ENCODE data around the gene NAA80. TPM values are rescaled to one million over a fixed set of nuclear protein-coding genes. Genes with fewer than 3 reads are reported as not detected.

NAA80 gene
- total and polyA plus RNA-seq, 2 of the 13 experiments (the other 11 are each of a cell fraction or from before 2014, with no cell fraction given), result 3.4 to 8.7 TPM

DNA sequence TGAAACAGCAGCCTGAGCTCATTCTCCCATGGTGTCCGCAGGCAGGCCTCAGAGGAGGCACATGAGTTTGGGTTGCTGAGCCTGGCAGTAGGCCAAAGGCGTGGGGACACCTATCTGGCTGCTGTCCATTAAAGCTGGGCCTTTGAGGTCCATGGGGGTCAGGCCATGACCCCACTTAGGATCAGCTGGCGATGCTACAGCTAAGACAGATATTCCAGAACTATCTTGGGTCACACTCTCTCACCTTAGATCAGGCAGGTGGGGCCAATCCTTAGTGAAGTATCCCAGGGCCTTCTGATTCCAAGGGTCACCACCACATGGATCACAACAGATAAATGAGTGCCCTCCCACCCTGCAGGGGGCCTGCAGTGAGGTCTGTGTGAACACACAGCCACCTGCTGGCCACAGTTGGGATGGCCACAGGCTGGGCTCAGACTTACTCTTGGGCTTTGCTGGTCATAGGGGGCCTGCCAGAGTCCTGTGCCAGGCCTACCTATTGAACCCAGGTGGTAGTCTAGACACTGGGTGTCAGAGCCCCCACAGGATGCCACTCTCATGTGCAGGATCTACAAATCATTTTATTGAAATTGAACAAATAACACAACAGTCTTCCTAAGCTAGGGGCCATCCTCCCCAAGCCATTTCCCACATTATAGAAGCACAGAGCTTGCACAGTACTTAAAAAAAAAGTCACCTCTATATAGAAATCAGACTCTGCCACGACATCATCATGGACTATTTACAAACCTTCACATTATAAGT lies 25.3 kb upstream of the NAA80 start (continued):
- TF ChIP-seq, protein P1, sequence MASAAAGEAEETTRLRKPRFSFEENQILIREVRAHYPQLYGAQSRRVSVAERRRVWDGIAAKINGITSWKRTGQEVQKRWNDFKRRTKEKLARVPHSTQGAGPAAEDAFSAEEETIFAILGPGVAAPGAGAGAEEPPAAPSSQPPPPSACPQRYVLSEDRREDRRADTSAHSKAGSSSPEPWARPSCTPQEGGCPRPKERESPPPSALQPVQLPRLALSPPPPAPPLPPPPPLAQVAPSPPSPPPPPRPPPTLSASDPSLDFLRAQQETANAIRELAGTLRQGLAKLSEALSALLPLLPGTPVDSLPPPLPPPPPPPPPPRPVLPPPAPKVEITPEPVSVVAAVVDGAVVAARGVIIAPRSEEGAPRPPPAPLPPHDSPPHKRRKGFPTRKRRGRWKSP (CRISPR knock-in tag; IDR thresholded peaks at IDR 0.05), result no peak
- TF ChIP-seq, protein P2, sequence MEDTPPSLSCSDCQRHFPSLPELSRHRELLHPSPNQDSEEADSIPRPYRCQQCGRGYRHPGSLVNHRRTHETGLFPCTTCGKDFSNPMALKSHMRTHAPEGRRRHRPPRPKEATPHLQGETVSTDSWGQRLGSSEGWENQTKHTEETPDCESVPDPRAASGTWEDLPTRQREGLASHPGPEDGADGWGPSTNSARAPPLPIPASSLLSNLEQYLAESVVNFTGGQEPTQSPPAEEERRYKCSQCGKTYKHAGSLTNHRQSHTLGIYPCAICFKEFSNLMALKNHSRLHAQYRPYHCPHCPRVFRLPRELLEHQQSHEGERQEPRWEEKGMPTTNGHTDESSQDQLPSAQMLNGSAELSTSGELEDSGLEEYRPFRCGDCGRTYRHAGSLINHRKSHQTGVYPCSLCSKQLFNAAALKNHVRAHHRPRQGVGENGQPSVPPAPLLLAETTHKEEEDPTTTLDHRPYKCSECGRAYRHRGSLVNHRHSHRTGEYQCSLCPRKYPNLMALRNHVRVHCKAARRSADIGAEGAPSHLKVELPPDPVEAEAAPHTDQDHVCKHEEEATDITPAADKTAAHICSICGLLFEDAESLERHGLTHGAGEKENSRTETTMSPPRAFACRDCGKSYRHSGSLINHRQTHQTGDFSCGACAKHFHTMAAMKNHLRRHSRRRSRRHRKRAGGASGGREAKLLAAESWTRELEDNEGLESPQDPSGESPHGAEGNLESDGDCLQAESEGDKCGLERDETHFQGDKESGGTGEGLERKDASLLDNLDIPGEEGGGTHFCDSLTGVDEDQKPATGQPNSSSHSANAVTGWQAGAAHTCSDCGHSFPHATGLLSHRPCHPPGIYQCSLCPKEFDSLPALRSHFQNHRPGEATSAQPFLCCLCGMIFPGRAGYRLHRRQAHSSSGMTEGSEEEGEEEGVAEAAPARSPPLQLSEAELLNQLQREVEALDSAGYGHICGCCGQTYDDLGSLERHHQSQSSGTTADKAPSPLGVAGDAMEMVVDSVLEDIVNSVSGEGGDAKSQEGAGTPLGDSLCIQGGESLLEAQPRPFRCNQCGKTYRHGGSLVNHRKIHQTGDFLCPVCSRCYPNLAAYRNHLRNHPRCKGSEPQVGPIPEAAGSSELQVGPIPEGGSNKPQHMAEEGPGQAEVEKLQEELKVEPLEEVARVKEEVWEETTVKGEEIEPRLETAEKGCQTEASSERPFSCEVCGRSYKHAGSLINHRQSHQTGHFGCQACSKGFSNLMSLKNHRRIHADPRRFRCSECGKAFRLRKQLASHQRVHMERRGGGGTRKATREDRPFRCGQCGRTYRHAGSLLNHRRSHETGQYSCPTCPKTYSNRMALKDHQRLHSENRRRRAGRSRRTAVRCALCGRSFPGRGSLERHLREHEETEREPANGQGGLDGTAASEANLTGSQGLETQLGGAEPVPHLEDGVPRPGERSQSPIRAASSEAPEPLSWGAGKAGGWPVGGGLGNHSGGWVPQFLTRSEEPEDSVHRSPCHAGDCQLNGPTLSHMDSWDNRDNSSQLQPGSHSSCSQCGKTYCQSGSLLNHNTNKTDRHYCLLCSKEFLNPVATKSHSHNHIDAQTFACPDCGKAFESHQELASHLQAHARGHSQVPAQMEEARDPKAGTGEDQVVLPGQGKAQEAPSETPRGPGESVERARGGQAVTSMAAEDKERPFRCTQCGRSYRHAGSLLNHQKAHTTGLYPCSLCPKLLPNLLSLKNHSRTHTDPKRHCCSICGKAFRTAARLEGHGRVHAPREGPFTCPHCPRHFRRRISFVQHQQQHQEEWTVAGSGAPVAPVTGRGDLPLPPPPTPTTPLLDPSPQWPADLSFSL (CRISPR knock-in tag; IDR thresholded peaks at IDR 0.05), result no peak
- TF ChIP-seq, protein P3, sequence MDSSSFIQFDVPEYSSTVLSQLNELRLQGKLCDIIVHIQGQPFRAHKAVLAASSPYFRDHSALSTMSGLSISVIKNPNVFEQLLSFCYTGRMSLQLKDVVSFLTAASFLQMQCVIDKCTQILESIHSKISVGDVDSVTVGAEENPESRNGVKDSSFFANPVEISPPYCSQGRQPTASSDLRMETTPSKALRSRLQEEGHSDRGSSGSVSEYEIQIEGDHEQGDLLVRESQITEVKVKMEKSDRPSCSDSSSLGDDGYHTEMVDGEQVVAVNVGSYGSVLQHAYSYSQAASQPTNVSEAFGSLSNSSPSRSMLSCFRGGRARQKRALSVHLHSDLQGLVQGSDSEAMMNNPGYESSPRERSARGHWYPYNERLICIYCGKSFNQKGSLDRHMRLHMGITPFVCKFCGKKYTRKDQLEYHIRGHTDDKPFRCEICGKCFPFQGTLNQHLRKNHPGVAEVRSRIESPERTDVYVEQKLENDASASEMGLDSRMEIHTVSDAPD (CRISPR knock-in tag; IDR thresholded peaks at IDR 0.05), result no peak
- TF ChIP-seq, protein P4, sequence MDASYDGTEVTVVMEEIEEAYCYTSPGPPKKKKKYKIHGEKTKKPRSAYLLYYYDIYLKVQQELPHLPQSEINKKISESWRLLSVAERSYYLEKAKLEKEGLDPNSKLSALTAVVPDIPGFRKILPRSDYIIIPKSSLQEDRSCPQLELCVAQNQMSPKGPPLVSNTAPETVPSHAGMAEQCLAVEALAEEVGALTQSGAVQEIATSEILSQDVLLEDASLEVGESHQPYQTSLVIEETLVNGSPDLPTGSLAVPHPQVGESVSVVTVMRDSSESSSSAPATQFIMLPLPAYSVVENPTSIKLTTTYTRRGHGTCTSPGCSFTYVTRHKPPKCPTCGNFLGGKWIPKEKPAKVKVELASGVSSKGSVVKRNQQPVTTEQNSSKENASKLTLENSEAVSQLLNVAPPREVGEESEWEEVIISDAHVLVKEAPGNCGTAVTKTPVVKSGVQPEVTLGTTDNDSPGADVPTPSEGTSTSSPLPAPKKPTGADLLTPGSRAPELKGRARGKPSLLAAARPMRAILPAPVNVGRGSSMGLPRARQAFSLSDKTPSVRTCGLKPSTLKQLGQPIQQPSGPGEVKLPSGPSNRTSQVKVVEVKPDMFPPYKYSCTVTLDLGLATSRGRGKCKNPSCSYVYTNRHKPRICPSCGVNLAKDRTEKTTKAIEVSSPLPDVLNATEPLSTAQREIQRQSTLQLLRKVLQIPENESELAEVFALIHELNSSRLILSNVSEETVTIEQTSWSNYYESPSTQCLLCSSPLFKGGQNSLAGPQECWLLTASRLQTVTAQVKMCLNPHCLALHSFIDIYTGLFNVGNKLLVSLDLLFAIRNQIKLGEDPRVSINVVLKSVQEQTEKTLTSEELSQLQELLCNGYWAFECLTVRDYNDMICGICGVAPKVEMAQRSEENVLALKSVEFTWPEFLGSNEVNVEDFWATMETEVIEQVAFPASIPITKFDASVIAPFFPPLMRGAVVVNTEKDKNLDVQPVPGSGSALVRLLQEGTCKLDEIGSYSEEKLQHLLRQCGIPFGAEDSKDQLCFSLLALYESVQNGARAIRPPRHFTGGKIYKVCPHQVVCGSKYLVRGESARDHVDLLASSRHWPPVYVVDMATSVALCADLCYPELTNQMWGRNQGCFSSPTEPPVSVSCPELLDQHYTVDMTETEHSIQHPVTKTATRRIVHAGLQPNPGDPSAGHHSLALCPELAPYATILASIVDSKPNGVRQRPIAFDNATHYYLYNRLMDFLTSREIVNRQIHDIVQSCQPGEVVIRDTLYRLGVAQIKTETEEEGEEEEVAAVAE (CRISPR knock-in tag; IDR thresholded peaks at IDR 0.05; ENCODE audit: borderline replicate concordance), result no peak
- TF ChIP-seq ZNF143 (CRISPR knock-in tag; IDR thresholded peaks at IDR 0.05) (peak; percentile 60; the same call in 1 of the 2 replicates), ZNF460 (CRISPR knock-in tag; IDR thresholded peaks at IDR 0.05; ENCODE audit: borderline replicate concordance) (no peak), GABPA (IDR thresholded peaks at IDR 0.05; ENCODE audit: low read depth, low read length) (no peak), GABPA (CRISPR knock-in tag; IDR thresholded peaks at IDR 0.05; ENCODE audit: low read depth) (peak; percentile 39), ARNT2 (CRISPR knock-in tag; IDR thresholded peaks at IDR 0.05; ENCODE audit: low read depth) (0 out of 2 replicates have a peak, but pooled peaks have one; percentile 27), GABPB1 (CRISPR knock-in tag; IDR thresholded peaks at IDR 0.05) (0 out of 2 replicates have a peak, but pooled peaks have one; percentile 15), MEIS1 (CRISPR knock-in tag; IDR thresholded peaks at IDR 0.05; ENCODE audit: borderline replicate concordance) (peak; percentile 82; the same call in 1 of the 2 replicates)
- TF ChIP-seq, protein P5, sequence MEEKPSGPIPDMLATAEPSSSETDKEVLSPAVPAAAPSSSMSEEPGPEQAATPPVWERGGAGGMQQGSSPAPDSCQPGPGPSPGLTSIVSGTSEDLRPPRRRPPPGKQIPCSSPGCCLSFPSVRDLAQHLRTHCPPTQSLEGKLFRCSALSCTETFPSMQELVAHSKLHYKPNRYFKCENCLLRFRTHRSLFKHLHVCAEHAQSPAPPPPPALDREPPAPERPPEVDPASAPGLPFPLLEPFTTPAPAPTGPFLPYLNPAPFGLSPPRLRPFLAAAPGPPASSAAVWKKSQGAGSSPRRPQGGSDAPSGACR (CRISPR knock-in tag; IDR thresholded peaks at IDR 0.05), result peak; percentile 77; the same call in 1 of the 2 replicates
